H1 (cell line): ENCODE measurements around the gene TPRA1. TPM values are rescaled to one million over a fixed set of nuclear protein-coding genes. Genes with fewer than 3 reads are reported as not detected.

Experiments
- BCL11A ChIP-seq, 2 experiments: IDR thresholded peaks; one replicate each; pipeline ENCODE4 v1.6.1; 2011; ENCODE audit warnings: low read depth in 2 of 2, low read length in 2 of 2, mild to moderate bottlenecking in 2 of 2
- CBX8 ChIP-seq: fragments of 300-800, 300-1000 bp; sonication (generic); IDR thresholded peaks from 2 replicates; pipeline ENCODE4 v1.7.1; 2016; ENCODE audit warnings: low read depth, low read length, borderline replicate concordance
- NANOG ChIP-seq: IDR thresholded peaks from 2 replicates; pipeline ENCODE4 v1.6.1; 2011; ENCODE audit warnings: low read length, low read depth, mild to moderate bottlenecking, inconsistent platforms; ENCODE audit not compliant: insufficient read depth, poor library complexity, severe bottlenecking
- NRF1 ChIP-seq: IDR thresholded peaks from 2 replicates; pipeline ENCODE4 v1.6.1; 2011; ENCODE audit warnings: mild to moderate bottlenecking, low read depth, low read length, improper control_type of control experiment
- SUZ12 ChIP-seq: fragments of 200-600 bp; sonication (generic); IDR thresholded peaks from 2 replicates; pipeline ENCODE4 v1.6.1; 2012; ENCODE audit warnings: mild to moderate bottlenecking, inconsistent platforms, low read length, moderate library complexity, mixed read lengths
- TCF12 ChIP-seq: IDR thresholded peaks from 2 replicates; pipeline ENCODE4 v1.6.1; 2011; ENCODE audit warnings: low read depth, mild to moderate bottlenecking, low read length
- polyA plus RNA-seq, 7 experiments: library from polyadenylated mRNA; depleted of rRNA in 3 of 7; stranded (reverse) in 5 of 7; unstranded in 2 of 7; fragments of >200 nt in 5 of 7; fragments of 200-250 nt in 2 of 7; gene quantifications; 1 replicate in 5 of 7; 2 replicates in 1 of 7; 4 replicates in 1 of 7; pipeline versions ENCODE4 v1.2.1 to v1.2.3, GENCODE V29; 2011 to 2013; ENCODE audit warnings: missing spikeins in 2 of 7, mixed read lengths in 2 of 7
- total RNA-seq: library from RNA; stranded (reverse); fragmentation: NEBNext Ultra II Directional; extraction: Animal tissue kit (Norgen Biotek cat#: 25700); gene quantifications from 2 replicates; pipeline ENCODE4 v1.2.1, GENCODE V29; 2021
- TF ChIP-seq, protein P1 (sequence below): IDR thresholded peaks from 2 replicates; pipeline ENCODE4 v1.6.1; 2012; ENCODE audit warnings: inconsistent platforms

The TPRA1 gene
- total and polyA plus RNA-seq, 2 of the 8 experiments (the other 6 are each of a cell fraction or from before 2014, with no cell fraction given) = 18.8 to 38.5 TPM

DNA sequence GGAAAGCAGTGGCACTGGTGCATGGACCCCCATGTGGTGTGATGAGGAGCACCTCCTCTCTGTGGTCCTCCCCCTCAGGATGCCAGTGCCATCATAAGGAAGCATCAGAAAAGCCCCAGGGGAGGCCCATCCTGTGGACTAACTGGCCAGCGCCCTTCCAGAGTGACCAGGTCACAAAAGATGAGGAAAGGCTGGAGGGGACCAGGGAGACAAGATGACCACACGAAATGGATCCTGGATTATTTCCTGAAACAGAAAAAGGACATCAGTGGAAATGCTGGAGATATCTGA lies 56.4 kb downstream of the TPRA1 start (continued):
- TF ChIP-seq CBX8 (no peak), NANOG (no peak), TCF12 (no peak), NRF1 (no peak), SUZ12 (no peak), BCL11A (IDR thresholded peaks at IDR 0.05; ENCODE audit: low read depth in 2 of 2, low read length in 2 of 2) (no peak)
- TF ChIP-seq, protein P1, sequence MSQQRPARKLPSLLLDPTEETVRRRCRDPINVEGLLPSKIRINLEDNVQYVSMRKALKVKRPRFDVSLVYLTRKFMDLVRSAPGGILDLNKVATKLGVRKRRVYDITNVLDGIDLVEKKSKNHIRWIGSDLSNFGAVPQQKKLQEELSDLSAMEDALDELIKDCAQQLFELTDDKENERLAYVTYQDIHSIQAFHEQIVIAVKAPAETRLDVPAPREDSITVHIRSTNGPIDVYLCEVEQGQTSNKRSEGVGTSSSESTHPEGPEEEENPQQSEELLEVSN = no peak
